Measurements from ENCODE around the gene ATP8A2. TPM values are rescaled to one million over a fixed set of nuclear protein-coding genes. Genes with fewer than 3 reads are reported as not detected.

The ATP8A2 gene
- total and polyA plus RNA-seq, 2 of the 4 experiments (the other 2 are of a cell fraction), result 0.02 to 0.18 TPM

DNA sequence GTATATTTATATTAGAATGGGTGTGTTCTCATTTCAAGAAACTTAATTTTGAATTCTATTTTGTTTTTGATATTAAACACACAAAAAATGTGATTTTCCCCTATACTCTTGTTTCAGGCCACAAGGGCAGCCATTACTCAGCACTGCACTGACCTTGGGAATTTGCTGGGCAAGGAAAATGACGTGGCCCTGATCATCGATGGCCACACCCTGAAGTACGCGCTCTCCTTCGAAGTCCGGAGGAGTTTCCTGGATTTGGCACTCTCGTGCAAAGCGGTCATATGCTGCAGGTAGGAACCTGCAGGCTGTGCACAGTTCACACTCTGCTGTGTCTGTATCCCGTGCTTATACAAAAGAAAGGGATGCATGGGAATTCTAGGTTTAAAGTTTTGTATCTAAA is 327.3 kb downstream of the ATP8A2 start:
- no peaks in the 10 kb centered on the region for H3K4me1 ChIP-seq (ENCODE audit: control insufficient read depth, insufficient read depth, low read length)
- no peak overlapping the region for H4K5ac ChIP-seq (ENCODE audit: low read depth, low read length)
- no peak overlapping the region for H3K9ac ChIP-seq (ENCODE audit: low read depth, low read length)
- no peak overlapping the region for H2AFZ ChIP-seq (replicated peaks; ENCODE audit: low read length, poor library complexity)
- DNase-seq (no peak), ATAC-seq (ENCODE audit: low read depth) (no peak)
- H3K56ac ChIP-seq (ENCODE audit: extremely low read depth, insufficient read depth, low read length), result no peak overlapping the region
- in situ Hi-C loops (cut with MboI; ENCODE audit: low sequenced_read_pairs) (no loop called here), intact Hi-C loops (cut with micrococcal nuclease) (no loop called here), dilution Hi-C loops (cut with HindIII; ENCODE audit: low sequenced_read_pairs, unreplicated experiment) (no loop called here)
- no peaks in the 10 kb centered on the region for H4K20me1 ChIP-seq (ENCODE audit: insufficient read depth, low read length)
- TF ChIP-seq POLR2A (IDR thresholded peaks at IDR 0.05; ENCODE audit: low read depth, low read length), result no peak
- no peak for TF ChIP-seq RFX5 (IDR thresholded peaks at IDR 0.05; ENCODE audit: low read depth, low read length)
- no peak for TF ChIP-seq BHLHE40 (IDR thresholded peaks at IDR 0.05; ENCODE audit: low read depth, low read length)
- TF ChIP-seq, protein P1, sequence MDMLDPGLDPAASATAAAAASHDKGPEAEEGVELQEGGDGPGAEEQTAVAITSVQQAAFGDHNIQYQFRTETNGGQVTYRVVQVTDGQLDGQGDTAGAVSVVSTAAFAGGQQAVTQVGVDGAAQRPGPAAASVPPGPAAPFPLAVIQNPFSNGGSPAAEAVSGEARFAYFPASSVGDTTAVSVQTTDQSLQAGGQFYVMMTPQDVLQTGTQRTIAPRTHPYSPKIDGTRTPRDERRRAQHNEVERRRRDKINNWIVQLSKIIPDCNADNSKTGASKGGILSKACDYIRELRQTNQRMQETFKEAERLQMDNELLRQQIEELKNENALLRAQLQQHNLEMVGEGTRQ (IDR thresholded peaks at IDR 0.05; ENCODE audit: low read depth, low read length), result no peak
- TF ChIP-seq MAFK (IDR thresholded peaks at IDR 0.05; ENCODE audit: low read depth, low read length), result no peak
- TF ChIP-seq, protein P2, sequence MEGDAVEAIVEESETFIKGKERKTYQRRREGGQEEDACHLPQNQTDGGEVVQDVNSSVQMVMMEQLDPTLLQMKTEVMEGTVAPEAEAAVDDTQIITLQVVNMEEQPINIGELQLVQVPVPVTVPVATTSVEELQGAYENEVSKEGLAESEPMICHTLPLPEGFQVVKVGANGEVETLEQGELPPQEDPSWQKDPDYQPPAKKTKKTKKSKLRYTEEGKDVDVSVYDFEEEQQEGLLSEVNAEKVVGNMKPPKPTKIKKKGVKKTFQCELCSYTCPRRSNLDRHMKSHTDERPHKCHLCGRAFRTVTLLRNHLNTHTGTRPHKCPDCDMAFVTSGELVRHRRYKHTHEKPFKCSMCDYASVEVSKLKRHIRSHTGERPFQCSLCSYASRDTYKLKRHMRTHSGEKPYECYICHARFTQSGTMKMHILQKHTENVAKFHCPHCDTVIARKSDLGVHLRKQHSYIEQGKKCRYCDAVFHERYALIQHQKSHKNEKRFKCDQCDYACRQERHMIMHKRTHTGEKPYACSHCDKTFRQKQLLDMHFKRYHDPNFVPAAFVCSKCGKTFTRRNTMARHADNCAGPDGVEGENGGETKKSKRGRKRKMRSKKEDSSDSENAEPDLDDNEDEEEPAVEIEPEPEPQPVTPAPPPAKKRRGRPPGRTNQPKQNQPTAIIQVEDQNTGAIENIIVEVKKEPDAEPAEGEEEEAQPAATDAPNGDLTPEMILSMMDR (conservative IDR thresholded peaks at IDR 0.05; ENCODE audit: low read depth, low read length), result no peak
- TF ChIP-seq RCOR1 (IDR thresholded peaks at IDR 0.05; ENCODE audit: insufficient replicate concordance, low read length), result no peak
- TF ChIP-seq MXI1 (IDR thresholded peaks at IDR 0.05; ENCODE audit: borderline replicate concordance, low read depth, low read length), result no peak
- no peak for TF ChIP-seq FOS (IDR thresholded peaks at IDR 0.05; ENCODE audit: low read depth, low read length)
- TF ChIP-seq, protein P3, sequence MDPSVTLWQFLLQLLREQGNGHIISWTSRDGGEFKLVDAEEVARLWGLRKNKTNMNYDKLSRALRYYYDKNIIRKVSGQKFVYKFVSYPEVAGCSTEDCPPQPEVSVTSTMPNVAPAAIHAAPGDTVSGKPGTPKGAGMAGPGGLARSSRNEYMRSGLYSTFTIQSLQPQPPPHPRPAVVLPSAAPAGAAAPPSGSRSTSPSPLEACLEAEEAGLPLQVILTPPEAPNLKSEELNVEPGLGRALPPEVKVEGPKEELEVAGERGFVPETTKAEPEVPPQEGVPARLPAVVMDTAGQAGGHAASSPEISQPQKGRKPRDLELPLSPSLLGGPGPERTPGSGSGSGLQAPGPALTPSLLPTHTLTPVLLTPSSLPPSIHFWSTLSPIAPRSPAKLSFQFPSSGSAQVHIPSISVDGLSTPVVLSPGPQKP (IDR thresholded peaks at IDR 0.05; ENCODE audit: borderline replicate concordance, low read depth, low read length), result no peak
- TF ChIP-seq CHD1 (IDR thresholded peaks at IDR 0.05; ENCODE audit: low read depth, low read length), result no peak
- no peak for TF ChIP-seq CEBPB (IDR thresholded peaks at IDR 0.05; ENCODE audit: low read depth, low read length)
- TF ChIP-seq RAD21 (IDR thresholded peaks at IDR 0.05; ENCODE audit: low read length), result no peak
- no TSS peak for BruUV-seq (replicated peaks)
- H4K8ac ChIP-seq (ENCODE audit: low read depth in 2 of 2, low read length in 2 of 2), result no peak overlapping the region
- no peaks in the 10 kb centered on the region for H3K9me3 ChIP-seq (ENCODE audit: control insufficient read depth, insufficient read depth, low read length)
- H2AK5ac ChIP-seq (ENCODE audit: low read depth, low read length), result no peak overlapping the region
- H2BK15ac ChIP-seq (ENCODE audit: low read depth, low read length), result no peak overlapping the region
- H3K27me3 ChIP-seq (ENCODE audit: control insufficient read depth, insufficient read depth, low read length), result no peaks in the 10 kb centered on the region
- H2AK9ac ChIP-seq (replicated peaks; ENCODE audit: low read depth, low read length, poor library complexity), result no peak overlapping the region
- ChIA-PET POLR2A (ENCODE audit: unreplicated experiment) (no interaction called here), CTCF (no interaction called here)
- H3K18ac ChIP-seq (ENCODE audit: low read depth, low read length), result no peak overlapping the region
- no peak overlapping the region for H4K91ac ChIP-seq (ENCODE audit: insufficient read depth, low read depth, low read length)
- H3K4ac ChIP-seq (ENCODE audit: low read depth, low read length), result no peak overlapping the region
- H3K27ac ChIP-seq (ENCODE audit: insufficient read depth, low read length), result no peak overlapping the region
- H2BK20ac ChIP-seq (ENCODE audit: low read depth, low read length), result no peak overlapping the region
- H3K4me2 ChIP-seq (ENCODE audit: low read depth, low read length), result no peak overlapping the region
- no peaks in the 10 kb centered on the region for H3K36me3 ChIP-seq (ENCODE audit: control insufficient read depth, insufficient read depth, low read length)
- H3K9me1 ChIP-seq (ENCODE audit: insufficient read depth, low read length), result no peaks in the 10 kb centered on the region
- H3K23ac ChIP-seq (ENCODE audit: low read depth, low read length), result no peak overlapping the region
- 83% methylated on average over 5 of the region's 9 CpGs; no CpG with 5 or more reads in 1 of the 2 experiments for WGBS, 2 experiments (ENCODE audit: extremely low coverage in 2 of 2, insufficient read length in 1 of 2)
- no peak overlapping the region for H3K14ac ChIP-seq (replicated peaks; ENCODE audit: low read depth, low read length)
- no peak overlapping the region for H2BK5ac ChIP-seq (ENCODE audit: low read depth, low read length, poor library complexity, severe bottlenecking)
- H3K4me3 ChIP-seq (ENCODE audit: insufficient read depth, low read depth, low read length), result no peak overlapping the region
- H2BK120ac ChIP-seq (ENCODE audit: low read depth, low read length), result no peak overlapping the region
- H3K79me1 ChIP-seq (ENCODE audit: low read depth in 1 of 2, low read length in 2 of 2), result no peaks in the 10 kb centered on the region
